Vagina (tissue), 2 donors: ENCODE data around the gene TRIP13. TPM values are rescaled to one million over a fixed set of nuclear protein-coding genes. Genes with fewer than 3 reads are reported as not detected.

Experiments
- DNase-seq, 2 donors: peaks; one replicate each; pipeline ENCODE4 v3.0.0-alpha.2; 2017; ENCODE audit errors: extremely low spot score in 2 of 2
- H3K27ac ChIP-seq: fragments of 200-600 bp; sonication (generic); one replicate; pipeline ENCODE4 v1.5.1; 2019
- H3K27me3 ChIP-seq: fragments of 200-600 bp; sonication (generic); one replicate; pipeline ENCODE4 v1.5.1; 2019
- H3K36me3 ChIP-seq, 2 donors: fragments of 200-600 bp; sonication (generic); one replicate each; pipeline ENCODE4 v1.5.1; 2017 to 2019
- H3K4me1 ChIP-seq: fragments of 200-600 bp; sonication (generic); one replicate; pipeline ENCODE4 v1.5.1; 2019
- H3K4me3 ChIP-seq, 2 donors: fragments of 200-600 bp; sonication (generic); 1 replicate in 1 of 2; 2 replicates in 1 of 2; pipeline ENCODE4 v1.5.1; 2016 to 2019
- H3K9me3 ChIP-seq: fragments of 200-600 bp; sonication (generic); one replicate; pipeline ENCODE4 v1.5.1; 2019
- CTCF ChIP-seq, 3 experiments: fragments of 450-650 bp in 2 of 3; fragments of 200-600 bp in 1 of 3; sonication (generic) in 1 of 3; IDR thresholded peaks; one replicate each; pipeline ENCODE4 v1.5.1; 2017 to 2019; ENCODE audit warnings: antibody characterized with exemption in 3 of 3, mild to moderate bottlenecking in 2 of 3, moderate library complexity in 2 of 3
- POLR2A ChIP-seq, 2 donors: fragments of 450-650 bp; IDR thresholded peaks; one replicate each; pipeline ENCODE4 v1.6.1; 2017; ENCODE audit warnings: antibody characterized with exemption in 2 of 2, mild to moderate bottlenecking in 2 of 2, moderate library complexity in 2 of 2
- POLR2AphosphoS5 ChIP-seq, 2 donors: sonication (generic); formaldehyde crosslinking; IDR thresholded peaks; one replicate each; pipeline ENCODE4 v1.9.0; 2017; ENCODE audit warnings: antibody characterized with exemption in 2 of 2, mild to moderate bottlenecking in 2 of 2, low read depth in 1 of 2; ENCODE audit not compliant: insufficient read depth in 1 of 2
- intact Hi-C: fragments of 100-400 bp; cut with DNase I; formaldehyde crosslinking; loops from one replicate; pipeline ENCODE4 v1.15.1; 2023
- total RNA-seq: library from RNA; depleted of rRNA; stranded (reverse); fragments of >200 nt; gene quantifications from one replicate; pipeline ENCODE4 v1.2.3, GENCODE V29; 2016

TRIP13 gene
- total RNA-seq, 1 donor from 2014 or later: 3.7 TPM

- DNase-seq: no peak
- Histone ChIP-seq H3K4me1 (peaks cover 21% of the 10 kb centered on the region), H3K36me3 (peaks cover 0 to 36% of the 10 kb centered on the region in 2 donors), H3K27me3 (no peaks in the 10 kb centered on the region), H3K4me3 (no peak overlapping the region), H3K9me3 (no peaks in the 10 kb centered on the region), H3K27ac (no peak overlapping the region)
- TF ChIP-seq POLR2AphosphoS5 (IDR thresholded peaks at IDR 0.05; ENCODE audit: insufficient read depth in 1 of 2, low read depth in 1 of 2): no peak
- no peak for TF ChIP-seq POLR2A (IDR thresholded peaks at IDR 0.05)
- no peak for TF ChIP-seq CTCF (IDR thresholded peaks at IDR 0.05)
- intact Hi-C loops: loop anchor here (5.0 kb wide), 1 partner anchor 416 kb away; no protein-coding TSS in a partner anchor
These were observed 29.4 kb upstream of the TRIP13 start for GRCh38 chr5:863244-863805.

- peak overlapping the region; percentile 27 for H3K27ac ChIP-seq
- no peak overlapping the region for H3K4me3 ChIP-seq
- H3K36me3 ChIP-seq: peaks cover 3 to 49% of the 10 kb centered on the region in 2 donors
- no peak for TF ChIP-seq POLR2AphosphoS5 (IDR thresholded peaks at IDR 0.05; ENCODE audit: insufficient read depth in 1 of 2, low read depth in 1 of 2)
- TF ChIP-seq POLR2A (IDR thresholded peaks at IDR 0.05): no peak
- no peak for TF ChIP-seq CTCF (IDR thresholded peaks at IDR 0.05)
- no peaks in the 10 kb centered on the region for H3K27me3 ChIP-seq
- H3K9me3 ChIP-seq: no peaks in the 10 kb centered on the region
- intact Hi-C loops: loop anchor here (5.0 kb wide), 1 partner anchor 417 kb away; no protein-coding TSS in a partner anchor
- no peak for DNase-seq
- peaks cover 21% of the 10 kb centered on the region for H3K4me1 ChIP-seq
These were observed 28.1 kb upstream of the TRIP13 start for GRCh38 chr5:864492-865167.

GRCh38 chr5:865168-865521, 27.5 kb upstream of the TRIP13 start:
- no peak for TF ChIP-seq POLR2AphosphoS5 (IDR thresholded peaks at IDR 0.05; ENCODE audit: insufficient read depth in 1 of 2, low read depth in 1 of 2)
- TF ChIP-seq POLR2A (IDR thresholded peaks at IDR 0.05): no peak
- no peak for TF ChIP-seq CTCF (IDR thresholded peaks at IDR 0.05)
- no peak for DNase-seq
- no peaks in the 10 kb centered on the region for H3K9me3 ChIP-seq
- H3K36me3 ChIP-seq: peaks cover 6 to 54% of the 10 kb centered on the region in 2 donors
- peak overlapping the region; percentile 27 for H3K27ac ChIP-seq
- peaks cover 21% of the 10 kb centered on the region for H3K4me1 ChIP-seq
- no peak overlapping the region for H3K4me3 ChIP-seq
- H3K27me3 ChIP-seq: no peaks in the 10 kb centered on the region
- intact Hi-C loops: no loop called here

- Histone ChIP-seq H3K36me3 (peaks cover 6 to 60% of the 10 kb centered on the region in 2 donors), H3K4me1 (peaks cover 21% of the 10 kb centered on the region), H3K27ac (peak overlapping the region; percentile 27), H3K9me3 (no peaks in the 10 kb centered on the region), H3K4me3 (no peak overlapping the region), H3K27me3 (no peaks in the 10 kb centered on the region)
- intact Hi-C loops: no loop called here
- TF ChIP-seq POLR2A (IDR thresholded peaks at IDR 0.05) (no peak), CTCF (IDR thresholded peaks at IDR 0.05) (no peak), POLR2AphosphoS5 (IDR thresholded peaks at IDR 0.05; ENCODE audit: insufficient read depth in 1 of 2, low read depth in 1 of 2) (no peak)
- no peak for DNase-seq
These were observed 26.9 kb upstream of the TRIP13 start for GRCh38 chr5:865771-866170.

GRCh38 chr5:867300-867870, 25.3 kb upstream of the TRIP13 start:
- no peak overlapping the region for H3K27ac ChIP-seq
- H3K4me1 ChIP-seq: peaks cover 21% of the 10 kb centered on the region
- intact Hi-C loops: no loop called here
- peaks cover 6 to 76% of the 10 kb centered on the region in 2 donors for H3K36me3 ChIP-seq
- no peaks in the 10 kb centered on the region for H3K9me3 ChIP-seq
- TF ChIP-seq POLR2A (IDR thresholded peaks at IDR 0.05) (no peak), CTCF (IDR thresholded peaks at IDR 0.05) (no peak), POLR2AphosphoS5 (IDR thresholded peaks at IDR 0.05; ENCODE audit: insufficient read depth in 1 of 2, low read depth in 1 of 2) (no peak)
- no peaks in the 10 kb centered on the region for H3K27me3 ChIP-seq
- DNase-seq: no peak
- no peak overlapping the region for H3K4me3 ChIP-seq
